ENCODE measurements around the gene ASB3.

ASB3 gene

DNA sequence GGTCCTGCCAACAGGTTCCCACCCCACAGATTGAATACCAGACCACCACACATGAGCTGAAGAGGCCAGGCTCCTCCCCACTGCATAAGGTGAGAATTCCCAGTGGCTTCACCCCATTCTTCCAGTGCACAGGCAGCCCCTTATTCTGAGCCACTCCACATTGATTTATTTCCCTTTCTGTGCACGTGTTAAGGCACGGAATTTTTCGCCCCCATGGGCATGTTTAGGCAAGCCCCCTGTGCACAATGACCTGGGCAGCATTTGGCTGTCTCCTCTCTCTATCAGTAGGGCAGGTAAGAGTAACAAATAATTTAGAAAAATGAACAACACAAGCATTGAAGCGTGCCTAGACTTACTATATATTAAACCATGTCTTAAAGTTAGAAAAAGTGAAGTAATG lies 34.4 kb downstream of the ASB3 start:
- H3K27me3 ChIP-seq (ENCODE audit: control insufficient read depth, low read length), result no peaks in the 10 kb centered on the region
- peaks cover 11% of the 10 kb centered on the region for H3K36me3 ChIP-seq (ENCODE audit: control insufficient read depth, low read length)
- no peaks in the 10 kb centered on the region for H4K20me1 ChIP-seq (ENCODE audit: control insufficient read depth, insufficient read depth, low read depth, low read length)
- no peaks in the 10 kb centered on the region for H3F3A ChIP-seq (ENCODE audit: control insufficient read depth, insufficient read depth)
- H3K79me2 ChIP-seq (ENCODE audit: control insufficient read depth, low read length), result no peaks in the 10 kb centered on the region
- H3K4me1 ChIP-seq (ENCODE audit: control insufficient read depth, low read length), result no peaks in the 10 kb centered on the region
- H3K9me2 ChIP-seq (replicated peaks; ENCODE audit: control insufficient read depth, low read length), result no peaks in the 10 kb centered on the region
- no peak overlapping the region for H3K27ac ChIP-seq (ENCODE audit: low read depth, low read length)
- no peak for TF ChIP-seq EZH2phosphoT487 (IDR thresholded peaks at IDR 0.05; ENCODE audit: borderline replicate concordance, low read length)
- TF ChIP-seq, protein P1, sequence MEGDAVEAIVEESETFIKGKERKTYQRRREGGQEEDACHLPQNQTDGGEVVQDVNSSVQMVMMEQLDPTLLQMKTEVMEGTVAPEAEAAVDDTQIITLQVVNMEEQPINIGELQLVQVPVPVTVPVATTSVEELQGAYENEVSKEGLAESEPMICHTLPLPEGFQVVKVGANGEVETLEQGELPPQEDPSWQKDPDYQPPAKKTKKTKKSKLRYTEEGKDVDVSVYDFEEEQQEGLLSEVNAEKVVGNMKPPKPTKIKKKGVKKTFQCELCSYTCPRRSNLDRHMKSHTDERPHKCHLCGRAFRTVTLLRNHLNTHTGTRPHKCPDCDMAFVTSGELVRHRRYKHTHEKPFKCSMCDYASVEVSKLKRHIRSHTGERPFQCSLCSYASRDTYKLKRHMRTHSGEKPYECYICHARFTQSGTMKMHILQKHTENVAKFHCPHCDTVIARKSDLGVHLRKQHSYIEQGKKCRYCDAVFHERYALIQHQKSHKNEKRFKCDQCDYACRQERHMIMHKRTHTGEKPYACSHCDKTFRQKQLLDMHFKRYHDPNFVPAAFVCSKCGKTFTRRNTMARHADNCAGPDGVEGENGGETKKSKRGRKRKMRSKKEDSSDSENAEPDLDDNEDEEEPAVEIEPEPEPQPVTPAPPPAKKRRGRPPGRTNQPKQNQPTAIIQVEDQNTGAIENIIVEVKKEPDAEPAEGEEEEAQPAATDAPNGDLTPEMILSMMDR (IDR thresholded peaks at IDR 0.05; ENCODE audit: low read depth, low read length, poor library complexity, severe bottlenecking), result no peak
- no peak overlapping the region for H3K4me3 ChIP-seq (ENCODE audit: low read length)
- no peak overlapping the region for H3K4me2 ChIP-seq (ENCODE audit: low read length)
- H3K9me3 ChIP-seq (ENCODE audit: control insufficient read depth, insufficient read depth, low read length), result no peaks in the 10 kb centered on the region

DNA sequence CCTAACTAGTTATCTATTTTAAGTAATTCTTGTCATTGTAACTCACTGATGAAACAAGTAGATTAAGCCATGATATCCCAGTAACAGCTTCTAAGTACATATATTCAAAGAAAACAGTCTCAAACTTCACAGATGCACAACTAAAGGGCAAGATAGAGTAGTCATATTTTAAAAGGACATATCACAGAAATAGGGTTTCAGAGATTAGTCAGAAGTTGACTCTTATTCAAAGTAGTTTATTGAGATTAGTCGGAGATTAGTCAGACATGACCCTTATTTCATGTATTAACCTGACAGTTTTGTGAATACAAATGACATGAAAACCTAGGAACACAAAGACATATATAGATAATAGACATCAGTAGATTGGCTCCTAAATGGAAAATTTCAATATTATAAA lies 35.0 kb downstream of the ASB3 start:
- no peak overlapping the region for H3K4me2 ChIP-seq (ENCODE audit: low read length)
- H3K9me2 ChIP-seq (replicated peaks; ENCODE audit: control insufficient read depth, low read length), result no peaks in the 10 kb centered on the region
- H3K9me3 ChIP-seq (ENCODE audit: control insufficient read depth, insufficient read depth, low read length), result no peaks in the 10 kb centered on the region
- no peaks in the 10 kb centered on the region for H3K4me1 ChIP-seq (ENCODE audit: control insufficient read depth, low read length)
- no peak overlapping the region for H3K27ac ChIP-seq (ENCODE audit: low read depth, low read length)
- no peaks in the 10 kb centered on the region for H3F3A ChIP-seq (ENCODE audit: control insufficient read depth, insufficient read depth)
- H3K79me2 ChIP-seq (ENCODE audit: control insufficient read depth, low read length), result no peaks in the 10 kb centered on the region
- TF ChIP-seq EZH2phosphoT487 (IDR thresholded peaks at IDR 0.05; ENCODE audit: borderline replicate concordance, low read length), result no peak
- TF ChIP-seq, protein P1 (IDR thresholded peaks at IDR 0.05; ENCODE audit: low read depth, low read length, poor library complexity, severe bottlenecking), result no peak
- H3K4me3 ChIP-seq (ENCODE audit: low read length), result no peak overlapping the region
- H3K36me3 ChIP-seq (ENCODE audit: control insufficient read depth, low read length), result peaks cover 11% of the 10 kb centered on the region
- H4K20me1 ChIP-seq (ENCODE audit: control insufficient read depth, insufficient read depth, low read depth, low read length), result no peaks in the 10 kb centered on the region
- H3K27me3 ChIP-seq (ENCODE audit: control insufficient read depth, low read length), result no peaks in the 10 kb centered on the region

DNA sequence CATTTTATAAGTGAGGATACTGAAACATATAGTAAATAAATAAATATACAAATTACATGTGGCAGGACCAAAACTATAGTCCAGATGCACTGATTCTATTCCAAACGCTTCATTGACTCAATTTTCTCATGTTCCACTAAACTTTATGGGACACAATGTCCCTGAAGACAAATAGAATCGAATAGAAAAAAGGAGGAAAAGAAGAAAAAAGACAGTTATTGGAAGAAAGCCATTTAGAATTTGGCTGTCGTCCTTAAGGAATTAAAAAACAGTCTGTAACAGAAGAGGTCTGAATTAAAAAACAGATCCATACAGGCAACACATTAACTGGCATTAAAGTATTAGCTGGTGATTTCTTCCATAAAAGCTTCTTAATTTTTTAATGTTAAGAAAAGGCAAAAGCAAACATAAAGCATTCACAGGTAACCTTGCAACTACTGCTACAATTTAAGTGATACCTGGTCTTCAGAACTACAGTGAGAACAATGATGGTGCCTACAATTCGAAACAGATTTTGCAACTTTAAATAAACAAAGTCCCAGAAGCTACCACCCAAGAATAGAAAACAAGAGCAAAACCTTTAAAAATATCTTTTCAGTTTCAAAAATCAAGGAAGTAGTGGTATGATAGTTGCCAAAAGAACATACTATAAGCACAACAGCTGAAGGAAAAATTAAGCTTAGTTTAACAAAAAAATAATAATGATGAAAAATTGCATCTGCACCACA lies 36.5 kb downstream of the ASB3 start:
- Histone ChIP-seq H3K27ac (ENCODE audit: low read depth, low read length) (no peak overlapping the region), H3K4me2 (ENCODE audit: low read length) (no peak overlapping the region), H3K36me3 (ENCODE audit: control insufficient read depth, low read length) (peaks cover 11% of the 10 kb centered on the region)

More for the DNA sequence above, 36.5 kb downstream of the ASB3 start:
- H4K20me1 ChIP-seq (ENCODE audit: control insufficient read depth, insufficient read depth, low read depth, low read length), result no peaks in the 10 kb centered on the region
- no peak overlapping the region for H3K4me3 ChIP-seq (ENCODE audit: low read length)
- H3K9me3 ChIP-seq (ENCODE audit: control insufficient read depth, insufficient read depth, low read length), result no peaks in the 10 kb centered on the region
- no peak for TF ChIP-seq EZH2phosphoT487 (IDR thresholded peaks at IDR 0.05; ENCODE audit: borderline replicate concordance, low read length)
- TF ChIP-seq, protein P1 (IDR thresholded peaks at IDR 0.05; ENCODE audit: low read depth, low read length, poor library complexity, severe bottlenecking), result no peak
- H3K9me2 ChIP-seq (replicated peaks; ENCODE audit: control insufficient read depth, low read length), result no peaks in the 10 kb centered on the region
- H3K27me3 ChIP-seq (ENCODE audit: control insufficient read depth, low read length), result no peaks in the 10 kb centered on the region
- no peaks in the 10 kb centered on the region for H3K4me1 ChIP-seq (ENCODE audit: control insufficient read depth, low read length)
- H3K79me2 ChIP-seq (ENCODE audit: control insufficient read depth, low read length), result no peaks in the 10 kb centered on the region
- H3F3A ChIP-seq (ENCODE audit: control insufficient read depth, insufficient read depth), result no peaks in the 10 kb centered on the region
